Thyroid gland (tissue), 4 donors: ENCODE results near the gene SUPT7L. TPM values are rescaled to one million over a fixed set of nuclear protein-coding genes. Genes with fewer than 3 reads are reported as not detected.

Experiments
- DNase-seq, 2 donors: peaks; one replicate each; pipeline ENCODE4 v3.0.0-alpha.2; 2019
- H3K27ac ChIP-seq, 3 donors: fragments of 200-600 bp; sonication (generic); 1 replicate in 2 of 3; 2 replicates in 1 of 3; pipeline ENCODE4 v1.5.1; 2016 to 2019; ENCODE audit warnings: mild to moderate bottlenecking in 1 of 3, moderate library complexity in 1 of 3
- H3K27me3 ChIP-seq: fragments of 200-600 bp; sonication (generic); one replicate; pipeline ENCODE4 v1.5.1; 2019
- H3K36me3 ChIP-seq, 2 donors: fragments of 200-600 bp; sonication (generic); one replicate each; pipeline ENCODE4 v1.5.1; 2016 to 2019
- H3K4me1 ChIP-seq, 2 donors: fragments of 200-600 bp; sonication (generic); one replicate each; pipeline ENCODE4 v1.5.1; 2017 to 2019
- H3K4me3 ChIP-seq, 3 donors: fragments of 200-600 bp; sonication (generic); replicated peaks in 1 of 3; 1 replicate in 2 of 3; 2 replicates in 1 of 3; pipeline ENCODE4 v1.5.1; 2016; ENCODE audit warnings: mild to moderate bottlenecking in 1 of 3
- H3K9me3 ChIP-seq: fragments of 200-600 bp; sonication (generic); one replicate; pipeline ENCODE4 v1.5.1; 2017
- CTCF ChIP-seq, 6 experiments: fragments of 200-600 bp in 3 of 6; fragments of 450-650 bp in 3 of 6; sonication (generic) in 3 of 6; IDR thresholded peaks; one replicate each; pipeline ENCODE4 v1.5.1; 2016 to 2019; ENCODE audit warnings: antibody characterized with exemption in 6 of 6, mild to moderate bottlenecking in 2 of 6, inconsistent platforms in 1 of 6, moderate library complexity in 1 of 6
- POLR2A ChIP-seq, 2 donors: fragments of 450-650 bp; IDR thresholded peaks; one replicate each; pipeline ENCODE4 v1.6.1; 2017; ENCODE audit warnings: antibody characterized with exemption in 2 of 2, mild to moderate bottlenecking in 2 of 2, moderate library complexity in 1 of 2
- WGBS, 2 donors: methylation state at CpG; one replicate each; pipeline ENCODE4 v1.1.5; 2017; 5-methylcytosine and 5-hydroxymethylcytosine counted together
- intact Hi-C: fragments of 100-400 bp; cut with DNase I; formaldehyde crosslinking; loops from one replicate; pipeline ENCODE4 v1.15.1; 2023
- total RNA-seq, 4 donors: library from RNA; depleted of rRNA; stranded (reverse); fragments of >200 nt; gene quantifications; one replicate each; pipeline ENCODE4 v1.2.3, GENCODE V29; 2016

The SUPT7L gene
- total RNA-seq, 4 donors from 2014 or later = 24.9 to 38.1 (median 29.6) TPM

DNA sequence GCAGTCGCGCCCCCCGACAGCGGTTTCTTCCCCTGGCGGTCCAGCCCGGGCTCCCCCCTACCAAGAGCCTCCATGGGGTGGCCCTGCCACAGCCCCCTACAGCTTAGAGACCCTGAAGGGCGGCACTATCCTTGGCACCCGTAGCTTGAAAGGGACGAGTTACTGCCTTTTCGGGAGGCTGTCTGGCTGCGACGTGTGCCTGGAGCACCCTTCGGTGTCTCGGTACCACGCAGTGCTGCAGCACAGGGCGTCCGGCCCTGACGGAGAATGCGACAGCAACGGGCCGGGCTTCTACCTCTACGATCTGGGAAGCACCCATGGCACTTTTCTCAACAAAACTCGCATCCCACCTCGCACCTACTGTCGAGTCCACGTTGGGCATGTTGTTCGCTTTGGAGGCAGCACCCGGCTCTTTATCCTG, 750 bp upstream of the SUPT7L start:
- 1 to 3% methylated on average over 9 to 27 of the region's 28 CpGs for WGBS, 2 donors
- Histone ChIP-seq H3K4me1 (peaks cover 16 to 17% of the 10 kb centered on the region in 2 donors), H3K9me3 (no peaks in the 10 kb centered on the region), H3K4me3 (peak overlapping the region; percentile 62 to 84 (median 68)), H3K36me3 (peaks cover 29 to 34% of the 10 kb centered on the region in 2 donors), H3K27ac (peak overlapping the region in 2 of 3 donors; percentile 88 to 89), H3K27me3 (no peaks in the 10 kb centered on the region)
- no peak for TF ChIP-seq POLR2A (IDR thresholded peaks at IDR 0.05)
- TF ChIP-seq CTCF (IDR thresholded peaks at IDR 0.05) = no peak
- intact Hi-C loops = loop anchor here (10.0 kb wide), 1 partner anchor 169 kb away; the partner anchor contains the start of genes FNDC4 and GCKR
- DNase-seq = no peak

- intact Hi-C loops = loop anchor here (10.0 kb wide), 1 partner anchor 167 kb away; the partner anchor contains the start of genes FNDC4 and GCKR
- H3K27ac ChIP-seq = no peak overlapping the region
- no peaks in the 10 kb centered on the region for H3K27me3 ChIP-seq
- H3K36me3 ChIP-seq = peaks cover 30 to 39% of the 10 kb centered on the region in 2 donors
- no peak overlapping the region for H3K4me3 ChIP-seq
- no peaks in the 10 kb centered on the region for H3K9me3 ChIP-seq
- no peak for TF ChIP-seq POLR2A (IDR thresholded peaks at IDR 0.05)
- TF ChIP-seq CTCF (IDR thresholded peaks at IDR 0.05) = no peak
- 93 to 98% methylated on average over 1 of the region's 1 CpG for WGBS, 2 donors
- H3K4me1 ChIP-seq = peaks cover 16 to 17% of the 10 kb centered on the region in 2 donors
- DNase-seq = no peak
Measured at GRCh38 chr2:27661371-27661770, 2.0 kb downstream of the SUPT7L start.

- Histone ChIP-seq H3K27ac (no peak overlapping the region), H3K9me3 (no peaks in the 10 kb centered on the region), H3K36me3 (peaks cover 67 to 81% of the 10 kb centered on the region in 2 donors), H3K4me3 (no peak overlapping the region), H3K27me3 (no peaks in the 10 kb centered on the region), H3K4me1 (no peaks in the 10 kb centered on the region)
- 78 to 86% methylated on average over 7 of the region's 7 CpGs for WGBS, 2 donors
- no peak for TF ChIP-seq CTCF (IDR thresholded peaks at IDR 0.05)
- TF ChIP-seq POLR2A (IDR thresholded peaks at IDR 0.05) = no peak
- DNase-seq = no peak
- intact Hi-C loops = no loop called here
Measured at GRCh38 chr2:27655155-27655951, 8.1 kb downstream of the SUPT7L start.

DNA sequence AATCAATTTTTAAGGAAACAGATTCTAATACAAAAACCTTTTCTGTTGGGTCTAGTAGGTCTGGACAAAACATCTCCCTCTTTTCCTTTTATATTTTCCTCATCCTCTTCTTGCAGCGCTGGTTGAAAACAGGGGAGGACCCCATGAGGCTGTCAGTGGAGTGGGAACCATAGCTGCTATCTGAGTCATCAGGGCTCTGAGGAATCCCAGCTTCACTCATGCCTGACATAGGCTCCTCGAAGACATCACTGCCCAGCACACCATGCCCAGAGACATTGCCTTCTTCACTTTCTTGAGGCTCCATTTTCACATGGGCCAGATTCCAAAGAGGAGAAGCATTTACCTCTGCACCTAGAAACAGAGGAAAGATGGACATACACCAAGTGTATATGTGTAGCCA, 10.0 kb downstream of the SUPT7L start:
- WGBS, 2 donors = 85 to 88% methylated on average over 2 of the region's 2 CpGs
- peaks cover 76 to 91% of the 10 kb centered on the region in 2 donors for H3K36me3 ChIP-seq

More for the DNA sequence above, 10.0 kb downstream of the SUPT7L start:
- H3K27ac ChIP-seq = no peak overlapping the region
- H3K4me1 ChIP-seq = no peaks in the 10 kb centered on the region
- TF ChIP-seq CTCF (IDR thresholded peaks at IDR 0.05) (no peak), POLR2A (IDR thresholded peaks at IDR 0.05) (no peak)
- H3K9me3 ChIP-seq = no peaks in the 10 kb centered on the region
- intact Hi-C loops = no loop called here
- H3K27me3 ChIP-seq = no peaks in the 10 kb centered on the region
- no peak overlapping the region for H3K4me3 ChIP-seq
- DNase-seq = no peak
